HEK293 (cell line): ENCODE measurements around the gene TSTD1.

Experiments
- CTCF ChIA-PET: fragments of 350-600 bp; formaldehyde crosslinking; extraction: SDS; loops from one replicate; lab custom pipeline; 2021; ENCODE audit warnings: antibody characterized with exemption; lab: Yijun Ruan, JAX
- POLR2A ChIA-PET: fragments of 300-600 bp; formaldehyde crosslinking; extraction: SDS; loops from one replicate; lab custom pipeline; 2020; ENCODE audit warnings: antibody characterized with exemption, inconsistent platforms; lab: Yijun Ruan, JAX
- H3K27ac ChIP-seq: fragments of 200-500 bp; sonication (Bioruptor generic); 2 replicates; pipeline ENCODE4 v1.5.1; 2014; ENCODE audit warnings: low read depth, low read length, control low read depth, inconsistent platforms; ENCODE audit errors: extremely low read depth
- H3K36me3 ChIP-seq, 2 experiments: fragments of 200-500 bp in 1 of 2; sonication (Bioruptor generic) in 1 of 2; 1 replicate in 1 of 2; 2 replicates in 1 of 2; pipeline ENCODE4 v1.5.1; 2014 to 2017; ENCODE audit warnings: inconsistent platforms in 2 of 2, low read length in 2 of 2; ENCODE audit not compliant: control insufficient read depth in 2 of 2, insufficient read depth in 1 of 2
- H3K4me1 ChIP-seq: fragments of 200-500 bp; sonication (Bioruptor generic); 2 replicates; pipeline ENCODE4 v1.5.1; 2014; ENCODE audit warnings: mild to moderate bottlenecking, low read length, inconsistent platforms; ENCODE audit not compliant: control insufficient read depth, insufficient read depth
- H3K4me3 ChIP-seq: 2 replicates; pipeline ENCODE4 v1.5.1; 2011; ENCODE audit warnings: low read depth, mild to moderate bottlenecking, control low read depth, low read length, moderate library complexity
- H3K9me3 ChIP-seq: fragments of 200-500 bp; sonication (Bioruptor generic); 2 replicates; pipeline ENCODE4 v1.5.1; 2014; ENCODE audit warnings: low read depth, low read length, inconsistent platforms; ENCODE audit not compliant: control insufficient read depth, insufficient read depth
- FEZF1 ChIP-seq: fragments of 450-650 bp; formaldehyde crosslinking; IDR thresholded peaks from 2 replicates; pipeline ENCODE4 v1.5.1; 2016; ENCODE audit warnings: missing biosample characterization, missing genetic modification characterization
- HOXD13 ChIP-seq: sonication (generic); formaldehyde crosslinking; IDR thresholded peaks from 2 replicates; pipeline ENCODE4 v1.8.0; 2022; ENCODE audit warnings: missing genetic modification reagents, borderline replicate concordance
- PBX3 ChIP-seq: sonication (generic); formaldehyde crosslinking; IDR thresholded peaks from 2 replicates; pipeline ENCODE4 v1.8.1; 2022; ENCODE audit warnings: mild to moderate bottlenecking, moderate library complexity, missing genetic modification reagents
- SETDB1 ChIP-seq: IDR thresholded peaks from one replicate; pipeline ENCODE4 v1.6.1; 2017; ENCODE audit warnings: mild to moderate bottlenecking, low read length, moderate library complexity, mixed read lengths; ENCODE audit not compliant: insufficient read length
- TSHZ1 ChIP-seq: fragments of 450-650 bp; formaldehyde crosslinking; IDR thresholded peaks from 2 replicates; pipeline ENCODE4 v1.5.1; 2016; ENCODE audit warnings: missing biosample characterization, missing genetic modification characterization, borderline replicate concordance
- ZBTB48 ChIP-seq: fragments of 450-650 bp; formaldehyde crosslinking; IDR thresholded peaks from 2 replicates; pipeline ENCODE4 v1.5.1; 2016; ENCODE audit warnings: missing biosample characterization, missing genetic modification characterization
- ZFHX2 ChIP-seq: fragments of 450-650 bp; formaldehyde crosslinking; conservative IDR thresholded peaks from 2 replicates; pipeline ENCODE4 v1.5.1; 2016; ENCODE audit warnings: missing biosample characterization, missing genetic modification characterization
- ZFP3 ChIP-seq: fragments of 450-650 bp; formaldehyde crosslinking; IDR thresholded peaks from 2 replicates; pipeline ENCODE4 v1.5.1; 2016; ENCODE audit warnings: low read depth, missing biosample characterization, missing genetic modification characterization
- ZFP37 ChIP-seq: fragments of 450-650 bp; formaldehyde crosslinking; IDR thresholded peaks from 2 replicates; pipeline ENCODE4 v1.5.1; 2016; ENCODE audit warnings: missing biosample characterization, missing genetic modification characterization
- ZNF155 ChIP-seq: fragments of 450-650 bp; formaldehyde crosslinking; IDR thresholded peaks from 2 replicates; pipeline ENCODE4 v1.5.1; 2016; ENCODE audit warnings: missing biosample characterization, missing genetic modification characterization
- ZNF157 ChIP-seq: fragments of 450-650 bp; formaldehyde crosslinking; IDR thresholded peaks from 2 replicates; pipeline ENCODE4 v1.5.1; 2016; ENCODE audit warnings: missing biosample characterization, missing genetic modification characterization
- ZNF202 ChIP-seq: fragments of 450-650 bp; formaldehyde crosslinking; IDR thresholded peaks from 2 replicates; pipeline ENCODE4 v1.5.1; 2016; ENCODE audit warnings: missing biosample characterization, missing genetic modification characterization, borderline replicate concordance
- ZNF292 ChIP-seq: fragments of 450-650 bp; formaldehyde crosslinking; IDR thresholded peaks from 2 replicates; pipeline ENCODE4 v1.5.1; 2016; ENCODE audit warnings: low read depth, missing biosample characterization, missing genetic modification characterization, borderline replicate concordance
- ZNF48 ChIP-seq: fragments of 450-650 bp; formaldehyde crosslinking; IDR thresholded peaks from 2 replicates; pipeline ENCODE4 v1.5.1; 2016; ENCODE audit warnings: missing biosample characterization, missing genetic modification characterization
- ZNF558 ChIP-seq: fragments of 450-650 bp; formaldehyde crosslinking; IDR thresholded peaks from 2 replicates; pipeline ENCODE4 v1.5.1; 2016; ENCODE audit warnings: missing biosample characterization, missing genetic modification characterization
- ZNF596 ChIP-seq: fragments of 450-650 bp; IDR thresholded peaks from 2 replicates; pipeline ENCODE4 v1.5.0; 2018; ENCODE audit warnings: missing biosample characterization, mild to moderate bottlenecking, missing genetic modification characterization, moderate library complexity
- ZNF610 ChIP-seq: fragments of 450-650 bp; formaldehyde crosslinking; IDR thresholded peaks from 2 replicates; pipeline ENCODE4 v1.5.1; 2016; ENCODE audit warnings: missing biosample characterization, missing genetic modification characterization, borderline replicate concordance
- ZNF670 ChIP-seq: fragments of 450-650 bp; formaldehyde crosslinking; IDR thresholded peaks from 2 replicates; pipeline ENCODE4 v1.5.1; 2016; ENCODE audit warnings: missing biosample characterization, missing genetic modification characterization, low read depth
- ZNF768 ChIP-seq: fragments of 450-650 bp; formaldehyde crosslinking; IDR thresholded peaks from 2 replicates; pipeline ENCODE4 v1.5.1; 2018; ENCODE audit warnings: missing biosample characterization, mild to moderate bottlenecking, missing genetic modification characterization
- ZSCAN16 ChIP-seq: fragments of 450-650 bp; formaldehyde crosslinking; IDR thresholded peaks from 2 replicates; pipeline ENCODE4 v1.5.1; 2016; ENCODE audit warnings: missing biosample characterization, missing genetic modification characterization
- ZXDB ChIP-seq: fragments of 450-650 bp; formaldehyde crosslinking; IDR thresholded peaks from 2 replicates; pipeline ENCODE4 v1.5.1; 2016; ENCODE audit warnings: missing biosample characterization, missing genetic modification characterization
- TF ChIP-seq, protein P1 (sequence below): fragments of 450-650 bp; formaldehyde crosslinking; IDR thresholded peaks from 2 replicates; pipeline ENCODE4 v1.5.1; 2016; ENCODE audit warnings: missing biosample characterization, missing genetic modification characterization
- TF ChIP-seq, protein P2 (sequence below): fragments of 450-650 bp; formaldehyde crosslinking; IDR thresholded peaks from 2 replicates; pipeline ENCODE4 v1.5.1; 2016; ENCODE audit warnings: missing biosample characterization, missing genetic modification characterization
- TF ChIP-seq, protein P3 (sequence below): fragments of 450-650 bp; formaldehyde crosslinking; IDR thresholded peaks from 2 replicates; pipeline ENCODE4 v1.5.1; 2016; ENCODE audit warnings: missing biosample characterization, missing genetic modification characterization

The TSTD1 gene

DNA sequence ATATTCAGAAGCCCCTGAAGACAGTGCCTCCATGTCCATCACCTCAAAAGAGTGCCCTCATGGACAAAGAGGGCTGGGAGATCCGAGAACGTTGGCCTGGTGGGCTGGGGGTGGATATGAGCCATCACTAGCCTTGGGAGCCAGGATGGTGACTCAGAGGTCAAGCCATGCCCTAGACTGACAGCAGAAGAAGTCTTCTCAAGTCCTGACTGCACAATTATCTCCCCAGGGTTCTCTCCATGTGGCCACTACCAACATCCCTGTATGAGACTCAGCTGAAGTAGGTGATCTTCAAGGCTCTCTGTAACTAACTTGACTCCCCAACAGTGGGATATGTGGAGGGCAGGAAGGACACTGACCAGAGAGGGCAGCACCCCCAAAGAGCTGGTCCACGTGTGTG lies 14.1 kb upstream of the TSTD1 start:
- Histone ChIP-seq H3K9me3 (no peaks in the 10 kb centered on the region), H3K36me3 (no peaks in the 10 kb centered on the region), H3K4me1 (no peaks in the 10 kb centered on the region), H3K27ac (no peak overlapping the region), H3K4me3 (no peak overlapping the region)
- TF ChIP-seq, protein P1, sequence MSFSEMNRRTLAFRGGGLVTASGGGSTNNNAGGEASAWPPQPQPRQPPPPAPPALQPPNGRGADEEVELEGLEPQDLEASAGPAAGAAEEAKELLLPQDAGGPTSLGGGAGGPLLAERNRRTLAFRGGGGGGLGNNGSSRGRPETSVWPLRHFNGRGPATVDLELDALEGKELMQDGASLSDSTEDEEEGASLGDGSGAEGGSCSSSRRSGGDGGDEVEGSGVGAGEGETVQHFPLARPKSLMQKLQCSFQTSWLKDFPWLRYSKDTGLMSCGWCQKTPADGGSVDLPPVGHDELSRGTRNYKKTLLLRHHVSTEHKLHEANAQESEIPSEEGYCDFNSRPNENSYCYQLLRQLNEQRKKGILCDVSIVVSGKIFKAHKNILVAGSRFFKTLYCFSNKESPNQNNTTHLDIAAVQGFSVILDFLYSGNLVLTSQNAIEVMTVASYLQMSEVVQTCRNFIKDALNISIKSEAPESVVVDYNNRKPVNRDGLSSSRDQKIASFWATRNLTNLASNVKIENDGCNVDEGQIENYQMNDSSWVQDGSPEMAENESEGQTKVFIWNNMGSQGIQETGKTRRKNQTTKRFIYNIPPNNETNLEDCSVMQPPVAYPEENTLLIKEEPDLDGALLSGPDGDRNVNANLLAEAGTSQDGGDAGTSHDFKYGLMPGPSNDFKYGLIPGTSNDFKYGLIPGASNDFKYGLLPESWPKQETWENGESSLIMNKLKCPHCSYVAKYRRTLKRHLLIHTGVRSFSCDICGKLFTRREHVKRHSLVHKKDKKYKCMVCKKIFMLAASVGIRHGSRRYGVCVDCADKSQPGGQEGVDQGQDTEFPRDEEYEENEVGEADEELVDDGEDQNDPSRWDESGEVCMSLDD = no peak
- no peak for TF ChIP-seq ZNF202 (tag by site-specific recombination)
- TF ChIP-seq ZNF596 (tag by site-specific recombination) = no peak
- no peak for TF ChIP-seq ZNF768 (tag by site-specific recombination)
- TF ChIP-seq PBX3 = no peak
- TF ChIP-seq HOXD13 = no peak
- no peak for TF ChIP-seq TSHZ1 (tag by site-specific recombination)
- TF ChIP-seq ZNF157 (tag by site-specific recombination) = no peak
- TF ChIP-seq, protein P2, sequence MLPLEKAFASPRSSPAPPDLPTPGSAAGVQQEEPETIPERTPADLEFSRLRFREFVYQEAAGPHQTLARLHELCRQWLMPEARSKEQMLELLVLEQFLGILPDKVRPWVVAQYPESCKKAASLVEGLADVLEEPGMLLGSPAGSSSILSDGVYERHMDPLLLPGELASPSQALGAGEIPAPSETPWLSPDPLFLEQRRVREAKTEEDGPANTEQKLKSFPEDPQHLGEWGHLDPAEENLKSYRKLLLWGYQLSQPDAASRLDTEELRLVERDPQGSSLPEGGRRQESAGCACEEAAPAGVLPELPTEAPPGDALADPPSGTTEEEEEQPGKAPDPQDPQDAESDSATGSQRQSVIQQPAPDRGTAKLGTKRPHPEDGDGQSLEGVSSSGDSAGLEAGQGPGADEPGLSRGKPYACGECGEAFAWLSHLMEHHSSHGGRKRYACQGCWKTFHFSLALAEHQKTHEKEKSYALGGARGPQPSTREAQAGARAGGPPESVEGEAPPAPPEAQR (tag by site-specific recombination) = no peak
- no peak for TF ChIP-seq SETDB1
- CTCF ChIA-PET = no interaction called here
- POLR2A ChIA-PET = no interaction called here

GRCh38 chr1:161051219-161051618 lies 12.5 kb upstream of the TSTD1 start:
- CTCF ChIA-PET = no interaction called here
- Histone ChIP-seq H3K4me1 (no peaks in the 10 kb centered on the region), H3K27ac (no peak overlapping the region), H3K36me3 (no peaks in the 10 kb centered on the region), H3K9me3 (no peaks in the 10 kb centered on the region)
- POLR2A ChIA-PET = interaction anchor here (1.1 kb wide), 1 partner anchor 66 kb away, joined by 4 read pairs; no protein-coding TSS in a partner anchor
- no peak for TF ChIP-seq ZNF48
- no peak for TF ChIP-seq ZNF155 (tag by site-specific recombination)
- TF ChIP-seq ZNF292 = no peak
- no peak for TF ChIP-seq ZNF610 (tag by site-specific recombination)
- no peak for TF ChIP-seq ZNF670 (tag by site-specific recombination)
- no peak for TF ChIP-seq ZBTB48 (tag by site-specific recombination)
- TF ChIP-seq, protein P3, sequence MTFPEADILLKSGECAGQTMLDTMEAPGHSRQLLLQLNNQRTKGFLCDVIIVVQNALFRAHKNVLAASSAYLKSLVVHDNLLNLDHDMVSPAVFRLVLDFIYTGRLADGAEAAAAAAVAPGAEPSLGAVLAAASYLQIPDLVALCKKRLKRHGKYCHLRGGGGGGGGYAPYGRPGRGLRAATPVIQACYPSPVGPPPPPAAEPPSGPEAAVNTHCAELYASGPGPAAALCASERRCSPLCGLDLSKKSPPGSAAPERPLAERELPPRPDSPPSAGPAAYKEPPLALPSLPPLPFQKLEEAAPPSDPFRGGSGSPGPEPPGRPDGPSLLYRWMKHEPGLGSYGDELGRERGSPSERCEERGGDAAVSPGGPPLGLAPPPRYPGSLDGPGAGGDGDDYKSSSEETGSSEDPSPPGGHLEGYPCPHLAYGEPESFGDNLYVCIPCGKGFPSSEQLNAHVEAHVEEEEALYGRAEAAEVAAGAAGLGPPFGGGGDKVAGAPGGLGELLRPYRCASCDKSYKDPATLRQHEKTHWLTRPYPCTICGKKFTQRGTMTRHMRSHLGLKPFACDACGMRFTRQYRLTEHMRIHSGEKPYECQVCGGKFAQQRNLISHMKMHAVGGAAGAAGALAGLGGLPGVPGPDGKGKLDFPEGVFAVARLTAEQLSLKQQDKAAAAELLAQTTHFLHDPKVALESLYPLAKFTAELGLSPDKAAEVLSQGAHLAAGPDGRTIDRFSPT (tag by site-specific recombination) = no peak
- no peak for TF ChIP-seq FEZF1
- no peak for TF ChIP-seq ZFP3 (tag by site-specific recombination)
- TF ChIP-seq ZSCAN16 (tag by site-specific recombination) = no peak
- no peak for TF ChIP-seq ZNF558
- no peak for TF ChIP-seq ZXDB (tag by site-specific recombination)
- TF ChIP-seq ZFP37 (tag by site-specific recombination) = no peak
- no peak for TF ChIP-seq ZFHX2 (tag by site-specific recombination)
- TF ChIP-seq, all 188 proteins: peak for 0
- no peak overlapping the region for H3K4me3 ChIP-seq
